Loucy (cell line): Measurements from ENCODE around the gene DRD1.

Source experiments
- H2AFZ ChIP-seq: fragments of 200-600 bp; sonication (generic); 2 replicates; pipeline ENCODE4 v1.6.0; 2016; ENCODE audit warnings: antibody characterized with exemption, mild to moderate bottlenecking, low read length, moderate library complexity
- H3F3A ChIP-seq: fragments of 200-600 bp; 2 replicates; pipeline ENCODE4 v1.6.0; 2016; ENCODE audit warnings: antibody characterized with exemption, low read depth, mild to moderate bottlenecking
- H3K27me3 ChIP-seq: fragments of 200-600 bp; sonication (generic); 2 replicates; pipeline ENCODE4 v1.6.1; 2014; ENCODE audit warnings: low read length, mild to moderate bottlenecking; ENCODE audit not compliant: insufficient read depth, poor library complexity, severe bottlenecking
- H3K36me3 ChIP-seq: fragments of 200-600 bp; sonication (generic); 2 replicates; pipeline ENCODE4 v1.6.1; 2016; ENCODE audit warnings: low read length; ENCODE audit not compliant: insufficient read depth
- H3K4me1 ChIP-seq: fragments of 200-600 bp; sonication (generic); 2 replicates; pipeline ENCODE4 v1.5.1; 2014; ENCODE audit warnings: low read length, mild to moderate bottlenecking; ENCODE audit not compliant: insufficient read depth, poor library complexity, severe bottlenecking
- H3K4me2 ChIP-seq: fragments of 200-600 bp; sonication (generic); 2 replicates; pipeline ENCODE4 v1.6.0; 2014; ENCODE audit warnings: antibody characterized with exemption, low read length, low read depth, mild to moderate bottlenecking; ENCODE audit not compliant: poor library complexity, severe bottlenecking
- H3K4me3 ChIP-seq: fragments of 200-600 bp; sonication (generic); 2 replicates; pipeline ENCODE4 v1.5.1; 2014; ENCODE audit warnings: low read length, mild to moderate bottlenecking, mixed read lengths; ENCODE audit not compliant: poor library complexity, severe bottlenecking
- H3K79me2 ChIP-seq: fragments of 200-600 bp; sonication (generic); 2 replicates; pipeline ENCODE4 v1.6.1; 2014; ENCODE audit warnings: low read length; ENCODE audit not compliant: insufficient read depth
- H3K9ac ChIP-seq: fragments of 200-600 bp; sonication (generic); 2 replicates; pipeline ENCODE4 v1.6.0; 2014; ENCODE audit warnings: mild to moderate bottlenecking, low read depth, low read length, moderate library complexity; ENCODE audit not compliant: poor library complexity, severe bottlenecking
- H3K9me2 ChIP-seq: fragments of 200-600 bp; sonication (generic); replicated peaks from 2 replicates; pipeline ENCODE4 v1.6.1; 2016; ENCODE audit warnings: low read depth, low read length, mixed read lengths
- H3K9me3 ChIP-seq: fragments of 200-600 bp; sonication (generic); 2 replicates; pipeline ENCODE4 v1.6.1; 2014; ENCODE audit warnings: mild to moderate bottlenecking, antibody characterized with exemption, low read length, low read depth; ENCODE audit not compliant: insufficient read depth
- H4K20me1 ChIP-seq: fragments of 200-600 bp; sonication (generic); 2 replicates; pipeline ENCODE4 v1.6.0; 2014; ENCODE audit warnings: antibody characterized with exemption, low read length, mild to moderate bottlenecking; ENCODE audit not compliant: insufficient read depth, poor library complexity, severe bottlenecking
- CTCF ChIP-seq: fragments of 200-600 bp; sonication (generic); conservative IDR thresholded peaks from 2 replicates; pipeline ENCODE4 v1.5.1; 2014; ENCODE audit warnings: mild to moderate bottlenecking, antibody characterized with exemption, low read length
- EZH2phosphoT487 ChIP-seq: fragments of 200-600 bp; IDR thresholded peaks from 2 replicates; pipeline ENCODE4 v1.6.1; 2018; ENCODE audit warnings: antibody characterized with exemption, mild to moderate bottlenecking, moderate library complexity, borderline replicate concordance

The DRD1 gene

GRCh38 chr5:175444060-175444904 is at the start of gene DRD1:
Gene DRD1, minus strand, starts transcription at chr5:175444182. Its CDS starts 1,083 bp downstream, at chr5:175443099.
- no peak within 1 kb of the TSS for H3K4me3 ChIP-seq
- no peak for TF ChIP-seq CTCF
- no peak for TF ChIP-seq EZH2phosphoT487
- no peaks in the 10 kb centered on the region for H3K36me3 ChIP-seq
- no peak within 1 kb of the TSS for H2AFZ ChIP-seq
- H3F3A ChIP-seq = no peaks in the 10 kb centered on the region
- no peaks in the 10 kb centered on the region for H3K9me3 ChIP-seq
- H3K79me2 ChIP-seq = no peaks in the 10 kb centered on the region
- H3K9me2 ChIP-seq = no peaks in the 10 kb centered on the region
- H3K27me3 ChIP-seq = no peaks in the 10 kb centered on the region
- no peaks in the 10 kb centered on the region for H3K4me1 ChIP-seq
- H3K4me2 ChIP-seq = no peak within 1 kb of the TSS
- H4K20me1 ChIP-seq = no peaks in the 10 kb centered on the region
- no peak within 1 kb of the TSS for H3K9ac ChIP-seq

GRCh38 chr5:175493726-175494125 is 49.7 kb upstream of the DRD1 start:
- Histone ChIP-seq H3K79me2 (peaks cover 41% of the 10 kb centered on the region), H3K4me1 (no peaks in the 10 kb centered on the region)

GRCh38 chr5:175493260-175493659 is 49.3 kb upstream of the DRD1 start:
- Histone ChIP-seq H3K4me2 (no peak overlapping the region), H3K79me2 (peaks cover 45% of the 10 kb centered on the region), H3K9me2 (no peaks in the 10 kb centered on the region), H3F3A (no peaks in the 10 kb centered on the region), H3K36me3 (peaks cover 44% of the 10 kb centered on the region), H4K20me1 (peaks cover 43% of the 10 kb centered on the region), H3K4me1 (no peaks in the 10 kb centered on the region), H3K9ac (no peak overlapping the region), H3K4me3 (no peak overlapping the region), H2AFZ (no peak overlapping the region), H3K27me3 (no peaks in the 10 kb centered on the region), H3K9me3 (no peaks in the 10 kb centered on the region)
- TF ChIP-seq EZH2phosphoT487 = no peak
- TF ChIP-seq CTCF = no peak

More at GRCh38 chr5:175493726-175494125, 49.7 kb upstream of the DRD1 start:
- Histone ChIP-seq H3K36me3 (peaks cover 45% of the 10 kb centered on the region), H3K9me3 (no peaks in the 10 kb centered on the region), H3K9me2 (no peaks in the 10 kb centered on the region), H2AFZ (no peak overlapping the region), H3K4me2 (no peak overlapping the region), H4K20me1 (peaks cover 42% of the 10 kb centered on the region), H3K9ac (no peak overlapping the region), H3K27me3 (no peaks in the 10 kb centered on the region), H3F3A (no peaks in the 10 kb centered on the region), H3K4me3 (no peak overlapping the region)
- TF ChIP-seq CTCF (no peak), EZH2phosphoT487 (no peak)
